ENCODE data around the gene KRT83.

Gene KRT83

GRCh38 chr12:52341066-52341580 is 19.9 kb upstream of the KRT83 start:
- Mint-ChIP-seq H3K4me3 (no peak overlapping the region), H3K27ac (no peak overlapping the region), H3K9me3 (peaks cover 24% of the 10 kb centered on the region), H3K36me3 (ENCODE audit: low read depth) (no peaks in the 10 kb centered on the region), H3K27me3 (ENCODE audit: low read depth, poor library complexity) (peaks cover 16% of the 10 kb centered on the region), H3K4me1 (no peaks in the 10 kb centered on the region)
- DNase-seq = no peak
- TF ChIP-seq CTCF (IDR thresholded peaks at IDR 0.05) = no peak

GRCh38 chr12:52338241-52338960 is 17.2 kb upstream of the KRT83 start:
- Mint-ChIP-seq H3K27me3 (ENCODE audit: low read depth, poor library complexity) (peaks cover 9% of the 10 kb centered on the region), H3K9me3 (peaks cover 25% of the 10 kb centered on the region), H3K36me3 (ENCODE audit: low read depth) (no peaks in the 10 kb centered on the region), H3K27ac (no peak overlapping the region), H3K4me3 (no peak overlapping the region), H3K4me1 (no peaks in the 10 kb centered on the region)
- DNase-seq = no peak
- no peak for TF ChIP-seq CTCF (IDR thresholded peaks at IDR 0.05)

- Mint-ChIP-seq H3K36me3 (ENCODE audit: low read depth) (no peaks in the 10 kb centered on the region), H3K4me3 (no peak overlapping the region), H3K9me3 (peaks cover 18% of the 10 kb centered on the region)
These were observed 15.9 kb upstream of the KRT83 start for GRCh38 chr12:52337054-52337453.

GRCh38 chr12:52336641-52337040 is 15.4 kb upstream of the KRT83 start:
- Mint-ChIP-seq H3K36me3 (ENCODE audit: low read depth) (no peaks in the 10 kb centered on the region), H3K27me3 (ENCODE audit: low read depth, poor library complexity) (peaks cover 13% of the 10 kb centered on the region), H3K4me3 (no peak overlapping the region), H3K27ac (no peak overlapping the region), H3K9me3 (peaks cover 18% of the 10 kb centered on the region), H3K4me1 (no peaks in the 10 kb centered on the region)
- no peak for DNase-seq
- TF ChIP-seq CTCF (IDR thresholded peaks at IDR 0.05) = no peak

More at GRCh38 chr12:52337054-52337453, 15.9 kb upstream of the KRT83 start:
- no peak for TF ChIP-seq CTCF (IDR thresholded peaks at IDR 0.05)
- Mint-ChIP-seq H3K27ac (no peak overlapping the region), H3K4me1 (no peaks in the 10 kb centered on the region), H3K27me3 (ENCODE audit: low read depth, poor library complexity) (peaks cover 10% of the 10 kb centered on the region)
- no peak for DNase-seq

GRCh38 chr12:52335598-52336262 is 14.5 kb upstream of the KRT83 start:
- TF ChIP-seq CTCF (IDR thresholded peaks at IDR 0.05) = no peak
- DNase-seq = no peak
- no peak overlapping the region for H3K4me3 Mint-ChIP-seq
- no peak overlapping the region for H3K27ac Mint-ChIP-seq
- H3K9me3 Mint-ChIP-seq = peaks cover 18% of the 10 kb centered on the region
- H3K36me3 Mint-ChIP-seq (ENCODE audit: low read depth) = no peaks in the 10 kb centered on the region
- no peaks in the 10 kb centered on the region for H3K4me1 Mint-ChIP-seq
- peaks cover 9% of the 10 kb centered on the region for H3K27me3 Mint-ChIP-seq (ENCODE audit: low read depth, poor library complexity)

All from nephron progenitor cell (in vitro differentiated cells).